Effector CD4-positive, alpha-beta T cell (primary cell): ENCODE measurements around the gene IAH1.

Experiments
- DNase-seq: peaks from one replicate; pipeline ENCODE4 v3.0.0-alpha.2; 2020

IAH1 gene

DNA sequence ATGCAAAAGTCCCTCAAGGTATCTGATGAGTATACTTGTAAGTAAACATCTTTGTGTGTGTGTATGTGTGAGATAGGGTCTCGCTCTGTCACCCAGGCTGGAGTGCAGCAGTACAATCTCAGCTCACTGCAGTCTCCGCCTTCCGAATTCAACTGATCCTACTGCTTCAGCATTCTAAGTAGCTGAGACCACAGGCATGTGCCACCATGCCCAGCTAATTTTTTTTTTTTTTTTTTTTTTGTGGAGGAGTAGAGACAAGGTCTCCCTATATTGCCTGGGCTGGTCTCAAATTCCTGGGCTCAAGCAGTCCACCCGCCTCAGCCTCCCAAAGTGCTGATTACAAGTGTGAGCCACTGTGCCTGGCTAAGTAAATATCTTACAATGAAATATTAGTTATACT is 58.1 kb downstream of the IAH1 start:
- DNase-seq: no peak

- DNase-seq: no peak
Observed at GRCh38 chr2:9533663-9534062, 59.3 kb downstream of the IAH1 start.

DNA sequence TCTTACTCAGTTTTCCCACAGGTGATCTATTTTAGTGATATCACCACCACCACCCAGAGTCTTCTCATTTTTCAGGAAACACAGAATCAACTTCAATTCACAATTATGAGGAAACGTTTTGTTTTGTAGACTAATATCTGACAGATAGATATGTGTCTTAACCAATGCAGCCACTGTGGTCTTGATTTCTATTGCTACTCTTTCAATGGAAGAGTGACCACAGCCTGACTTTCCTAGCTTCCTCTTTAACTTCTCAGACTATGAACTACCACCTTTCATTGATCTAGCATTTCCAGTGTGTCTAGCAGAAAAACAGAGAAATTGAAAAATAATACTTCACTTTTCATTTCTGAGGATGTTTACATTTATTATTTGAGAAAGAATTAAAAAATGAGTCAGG is 60.8 kb downstream of the IAH1 start:
- no peak for DNase-seq

GRCh38 chr2:9536504-9536903 is 62.2 kb downstream of the IAH1 start:
- no peak for DNase-seq

- no peak for DNase-seq
Observed at GRCh38 chr2:9538000-9538507, 63.7 kb downstream of the IAH1 start.
